Prostate gland (tissue), 2 donors: Measurements from ENCODE around the gene FMOD.

ENCODE experiments used
- POLR2A ChIP-seq: fragments of 450-650 bp; IDR thresholded peaks from one replicate; pipeline ENCODE4 v1.6.1; 2016; ENCODE audit warnings: antibody characterized with exemption, mild to moderate bottlenecking
- POLR2AphosphoS5 ChIP-seq: sonication (generic); formaldehyde crosslinking; IDR thresholded peaks from one replicate; pipeline ENCODE4 v1.6.1; 2017; ENCODE audit warnings: antibody characterized with exemption
- TF ChIP-seq, protein P1 (sequence below), 4 experiments: fragments of 200-600 bp in 2 of 4; fragments of 450-650 bp in 2 of 4; sonication (generic) in 2 of 4; IDR thresholded peaks; 1 replicate in 3 of 4; 2 replicates in 1 of 4; pipeline ENCODE4 v1.5.1; 2016 to 2019; ENCODE audit warnings: antibody characterized with exemption in 4 of 4, mild to moderate bottlenecking in 2 of 4, moderate library complexity in 2 of 4

DNA sequence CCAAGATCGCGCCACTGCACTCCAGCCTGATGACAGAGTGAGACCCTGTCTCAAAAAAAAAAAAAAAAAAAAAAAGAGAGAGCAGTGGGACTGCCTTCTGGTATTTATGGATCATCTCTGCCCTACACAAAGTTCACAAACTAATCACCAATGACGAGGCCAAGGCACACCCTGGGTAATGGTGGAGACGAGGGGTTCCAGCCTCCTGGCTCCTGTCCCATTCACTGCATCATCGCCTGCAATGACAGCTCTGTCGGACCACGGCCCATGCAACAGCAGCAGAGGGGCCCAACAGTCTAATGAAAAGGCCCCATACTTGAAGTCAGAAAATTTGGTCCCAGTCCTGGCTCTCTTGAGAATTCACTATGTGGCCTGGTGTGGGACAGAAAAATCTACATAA is 48.5 kb downstream of the FMOD start:
- TF ChIP-seq, protein P1, sequence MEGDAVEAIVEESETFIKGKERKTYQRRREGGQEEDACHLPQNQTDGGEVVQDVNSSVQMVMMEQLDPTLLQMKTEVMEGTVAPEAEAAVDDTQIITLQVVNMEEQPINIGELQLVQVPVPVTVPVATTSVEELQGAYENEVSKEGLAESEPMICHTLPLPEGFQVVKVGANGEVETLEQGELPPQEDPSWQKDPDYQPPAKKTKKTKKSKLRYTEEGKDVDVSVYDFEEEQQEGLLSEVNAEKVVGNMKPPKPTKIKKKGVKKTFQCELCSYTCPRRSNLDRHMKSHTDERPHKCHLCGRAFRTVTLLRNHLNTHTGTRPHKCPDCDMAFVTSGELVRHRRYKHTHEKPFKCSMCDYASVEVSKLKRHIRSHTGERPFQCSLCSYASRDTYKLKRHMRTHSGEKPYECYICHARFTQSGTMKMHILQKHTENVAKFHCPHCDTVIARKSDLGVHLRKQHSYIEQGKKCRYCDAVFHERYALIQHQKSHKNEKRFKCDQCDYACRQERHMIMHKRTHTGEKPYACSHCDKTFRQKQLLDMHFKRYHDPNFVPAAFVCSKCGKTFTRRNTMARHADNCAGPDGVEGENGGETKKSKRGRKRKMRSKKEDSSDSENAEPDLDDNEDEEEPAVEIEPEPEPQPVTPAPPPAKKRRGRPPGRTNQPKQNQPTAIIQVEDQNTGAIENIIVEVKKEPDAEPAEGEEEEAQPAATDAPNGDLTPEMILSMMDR (IDR thresholded peaks at IDR 0.05): no peak
- TF ChIP-seq POLR2AphosphoS5 (no peak), POLR2A (no peak)
